ENCODE data around the gene EIF4G3.

EIF4G3 gene

GRCh38 chr1:21068937-21069336 lies 107.8 kb downstream of the EIF4G3 start:
- ChIA-PET CTCF (interaction anchor here (0.7 kb wide), 1 partner anchor 9 kb away, joined by 3 read pairs; no protein-coding TSS in a partner anchor), POLR2A (ENCODE audit: low non-redundant PET) (no interaction called here)
- no peak overlapping the region for H3K27ac ChIP-seq
- DNase-seq (ENCODE audit: low spot score): no peak
- no peak for TF ChIP-seq CTCF (conservative IDR thresholded peaks at IDR 0.05; ENCODE audit: low read depth)

GRCh38 chr1:21067551-21068227 lies 109.0 kb downstream of the EIF4G3 start:
- H3K27ac ChIP-seq: no peak overlapping the region
- DNase-seq (ENCODE audit: low spot score): no peak
- ChIA-PET POLR2A (ENCODE audit: low non-redundant PET) (no interaction called here), CTCF (no interaction called here)
- no peak for TF ChIP-seq CTCF (conservative IDR thresholded peaks at IDR 0.05; ENCODE audit: low read depth)

- no peak overlapping the region for H3K27ac ChIP-seq
- ChIA-PET POLR2A (ENCODE audit: low non-redundant PET) (no interaction called here), CTCF (no interaction called here)
- no peak for DNase-seq (ENCODE audit: low spot score)
- TF ChIP-seq CTCF (conservative IDR thresholded peaks at IDR 0.05; ENCODE audit: low read depth): no peak
These were observed 110.2 kb downstream of the EIF4G3 start for GRCh38 chr1:21066356-21067012.

- CTCF ChIA-PET: interaction anchor here (0.6 kb wide), 1 partner anchor 17 kb away, joined by 3 read pairs; no protein-coding TSS in a partner anchor
- TF ChIP-seq CTCF (conservative IDR thresholded peaks at IDR 0.05; ENCODE audit: low read depth): no peak
- POLR2A ChIA-PET (ENCODE audit: low non-redundant PET): no interaction called here
- DNase-seq (ENCODE audit: low spot score): no peak
- no peak overlapping the region for H3K27ac ChIP-seq
These were observed 110.8 kb downstream of the EIF4G3 start for GRCh38 chr1:21065851-21066250.

GRCh38 chr1:21064057-21064456 lies 112.6 kb downstream of the EIF4G3 start:
- TF ChIP-seq CTCF (conservative IDR thresholded peaks at IDR 0.05; ENCODE audit: low read depth): no peak
- no peak overlapping the region for H3K27ac ChIP-seq
- ChIA-PET POLR2A (ENCODE audit: low non-redundant PET) (no interaction called here), CTCF (no interaction called here)
- DNase-seq (ENCODE audit: low spot score): no peak

- DNase-seq (ENCODE audit: low spot score): no peak
- no peak for TF ChIP-seq CTCF (conservative IDR thresholded peaks at IDR 0.05; ENCODE audit: low read depth)
- CTCF ChIA-PET: interaction anchor here (0.6 kb wide), 1 partner anchor 9 kb away, joined by 3 read pairs; no protein-coding TSS in a partner anchor
- no peak overlapping the region for H3K27ac ChIP-seq
- POLR2A ChIA-PET (ENCODE audit: low non-redundant PET): no interaction called here
These were observed 116.2 kb downstream of the EIF4G3 start for GRCh38 chr1:21060523-21060922.
